ENCODE results near the gene TLR8.

The TLR8 gene

GRCh38 chrX:12906046-12906761 is at the start of gene TLR8:
TLR8 (plus strand) TSS chrX:12906620; CDS start chrX:12906707, 87 bp downstream.
- DNase-seq (ENCODE audit: low read depth in 2 of 2): no peak

GRCh38 chrX:12865359-12865758 is 41.1 kb upstream of the TLR8 start:
- no peak for DNase-seq (ENCODE audit: low read depth in 2 of 2)

GRCh38 chrX:12866451-12867377 is 39.7 kb upstream of the TLR8 start, which contains the start of gene TLR7:
TLR7 (plus strand) TSS chrX:12867072; CDS start chrX:12867579, 507 bp downstream.
- no peak for DNase-seq (ENCODE audit: low read depth in 2 of 2)

GRCh38 chrX:12867685-12868084 is 38.7 kb upstream of the TLR8 start:
- no peak for DNase-seq (ENCODE audit: low read depth in 2 of 2)

- DNase-seq (ENCODE audit: low read depth in 2 of 2): no peak
Observed at GRCh38 chrX:12868747-12869146, 37.7 kb upstream of the TLR8 start.

- no peak for DNase-seq (ENCODE audit: low read depth in 2 of 2)
Observed at GRCh38 chrX:12871257-12871656, 35.2 kb upstream of the TLR8 start.

- no peak for DNase-seq (ENCODE audit: low read depth in 2 of 2)
Observed at GRCh38 chrX:12872741-12873140, 33.7 kb upstream of the TLR8 start.

GRCh38 chrX:12874581-12874980 is 31.8 kb upstream of the TLR8 start:
- no peak for DNase-seq (ENCODE audit: low read depth in 2 of 2)

GRCh38 chrX:12877386-12877785 is 29.0 kb upstream of the TLR8 start:
- DNase-seq (ENCODE audit: low read depth in 2 of 2): no peak

GRCh38 chrX:12878536-12878935 is 27.9 kb upstream of the TLR8 start:
- no peak for DNase-seq (ENCODE audit: low read depth in 2 of 2)

- no peak for DNase-seq (ENCODE audit: low read depth in 2 of 2)
Observed at GRCh38 chrX:12881914-12882313, 24.5 kb upstream of the TLR8 start.

- no peak for DNase-seq (ENCODE audit: low read depth in 2 of 2)
Observed at GRCh38 chrX:12885508-12885907, 20.9 kb upstream of the TLR8 start.

- no peak for DNase-seq (ENCODE audit: low read depth in 2 of 2)
Observed at GRCh38 chrX:12886545-12886944, 19.9 kb upstream of the TLR8 start.

- no peak for DNase-seq (ENCODE audit: low read depth in 2 of 2)
Observed at GRCh38 chrX:12887141-12887540, 19.3 kb upstream of the TLR8 start.

- DNase-seq (ENCODE audit: low read depth in 2 of 2): no peak
Observed at GRCh38 chrX:12887767-12888166, 18.7 kb upstream of the TLR8 start.

GRCh38 chrX:12890467-12890866 is 16.0 kb upstream of the TLR8 start:
- DNase-seq (ENCODE audit: low read depth in 2 of 2): no peak

GRCh38 chrX:12891171-12891570 is 15.2 kb upstream of the TLR8 start:
- DNase-seq (ENCODE audit: low read depth in 2 of 2): no peak

- DNase-seq (ENCODE audit: low read depth in 2 of 2): no peak
Observed at GRCh38 chrX:12891915-12892506, 14.4 kb upstream of the TLR8 start.

- DNase-seq (ENCODE audit: low read depth in 2 of 2): no peak
Observed at GRCh38 chrX:12892716-12893115, 13.7 kb upstream of the TLR8 start.

GRCh38 chrX:12894074-12895030 is 12.1 kb upstream of the TLR8 start:
- peak in 1 of 2 donors; percentile 16 for DNase-seq (ENCODE audit: low read depth in 2 of 2)

- DNase-seq (ENCODE audit: low read depth in 2 of 2): no peak
Observed at GRCh38 chrX:12895866-12896265, 10.6 kb upstream of the TLR8 start.
